ENCODE results near the gene OCIAD1.
A peak's percentile ranks its signal among the peaks of the same experiment; 100 is the strongest.
"Not testable (repeated sequence)": the region's sequence is repeated elsewhere in the genome, so short reads cannot be mapped to it uniquely, and the experiment has no call there.

Gene OCIAD1

GRCh38 chr4:48830706-48831531, at the start of gene OCIAD1:
Gene OCIAD1 (plus strand): TSS chr4:48831088. CDS start chr4:48832625, 1,537 bp downstream.
- DNase-seq, result peak; percentile 98

- no peak for DNase-seq
Measured at GRCh38 chr4:48781968-48782367, 48.9 kb upstream of the OCIAD1 start.

- DNase-seq, result no peak
Measured at GRCh38 chr4:48785302-48785701, 45.6 kb upstream of the OCIAD1 start.

GRCh38 chr4:48786549-48786948, 44.3 kb upstream of the OCIAD1 start:
- no peak for DNase-seq

GRCh38 chr4:48787056-48787455, 43.8 kb upstream of the OCIAD1 start:
- no peak for DNase-seq

- no peak for DNase-seq
Measured at GRCh38 chr4:48790561-48790960, 40.3 kb upstream of the OCIAD1 start.

GRCh38 chr4:48791313-48791712, 39.6 kb upstream of the OCIAD1 start:
- no peak for DNase-seq

GRCh38 chr4:48792348-48793006, 38.4 kb upstream of the OCIAD1 start:
- DNase-seq, result no peak

- no peak for DNase-seq
Measured at GRCh38 chr4:48795108-48795507, 35.8 kb upstream of the OCIAD1 start.

GRCh38 chr4:48796191-48796926, 34.5 kb upstream of the OCIAD1 start:
- DNase-seq, result no peak

GRCh38 chr4:48796927-48797679, 33.8 kb upstream of the OCIAD1 start:
- no peak for DNase-seq

GRCh38 chr4:48798117-48798516, 32.8 kb upstream of the OCIAD1 start:
- no peak for DNase-seq

GRCh38 chr4:48799157-48799556, 31.7 kb upstream of the OCIAD1 start:
- DNase-seq, result no peak

- not testable (repeated sequence) for DNase-seq
Measured at GRCh38 chr4:48800155-48800554, 30.7 kb upstream of the OCIAD1 start.

GRCh38 chr4:48801016-48801715, 29.7 kb upstream of the OCIAD1 start:
- no peak for DNase-seq

- DNase-seq, result no peak
Measured at GRCh38 chr4:48804584-48805301, 26.1 kb upstream of the OCIAD1 start.

GRCh38 chr4:48812866-48813265, 18.0 kb upstream of the OCIAD1 start:
- no peak for DNase-seq

GRCh38 chr4:48813964-48814363, 16.9 kb upstream of the OCIAD1 start:
- DNase-seq, result no peak

- DNase-seq, result no peak
Measured at GRCh38 chr4:48815483-48815882, 15.4 kb upstream of the OCIAD1 start.

- DNase-seq, result not testable (repeated sequence)
Measured at GRCh38 chr4:48816297-48816696, 14.6 kb upstream of the OCIAD1 start.

GRCh38 chr4:48816971-48817370, 13.9 kb upstream of the OCIAD1 start:
- no peak for DNase-seq

Data from left hindlimb (tissue), 1 donor.